Endometrial microvascular endothelial cells (primary cell): ENCODE data around the gene JAG2. TPM values are rescaled to one million over a fixed set of nuclear protein-coding genes. Genes with fewer than 3 reads are reported as not detected.

Source experiments
- in situ Hi-C: cut with HindIII; loops from 2 replicates; pipeline ENCODE4 v1.10.0; 2017; ENCODE audit warnings: low sequenced_read_pairs, low pct_unique_long_range_greater_than_20kb; ENCODE audit errors: inconsistent ontology term
- total RNA-seq: library from RNA; depleted of rRNA; stranded (reverse); fragments of >200 nt; gene quantifications from one replicate; pipeline ENCODE4 v1.2.3, GENCODE V29; 2015; ENCODE audit errors: inconsistent ontology term

The JAG2 gene
- total RNA-seq, 1 donor from 2014 or later = 15.2 TPM

GRCh38 chr14:105155681-105156413 is 12.7 kb downstream of the JAG2 start:
- in situ Hi-C loops = no loop called here

DNA sequence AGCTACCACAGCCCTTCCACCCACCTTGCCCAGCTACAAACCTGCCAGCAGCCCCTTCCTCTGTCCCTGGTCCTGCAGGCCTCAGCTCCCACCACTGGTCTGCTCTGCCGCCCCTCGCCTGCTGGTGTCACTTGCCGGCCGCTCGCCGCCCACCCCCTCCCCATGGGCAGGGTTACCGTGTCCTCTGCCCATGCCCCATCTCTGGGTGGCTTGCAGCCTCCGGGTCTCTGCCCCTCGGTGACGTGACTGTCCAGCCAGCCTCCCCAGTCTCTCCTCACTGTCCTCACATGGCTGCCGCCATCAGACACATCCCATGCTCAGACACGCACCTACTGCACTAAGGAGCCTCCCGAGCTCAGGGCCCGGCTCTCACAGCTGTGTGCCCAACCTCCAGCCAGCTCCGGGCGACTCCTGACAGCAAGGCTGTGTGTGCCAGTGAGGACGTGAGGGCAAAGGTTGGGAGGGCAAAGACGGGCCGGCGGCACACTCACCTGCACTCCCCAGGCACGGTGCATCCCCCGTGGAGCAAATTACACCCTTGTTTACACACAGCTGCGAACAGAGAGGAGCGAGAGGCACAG is 13.4 kb downstream of the JAG2 start:
- in situ Hi-C loops = no loop called here

GRCh38 chr14:105154476-105154871 is 14.1 kb downstream of the JAG2 start:
- in situ Hi-C loops = no loop called here

DNA sequence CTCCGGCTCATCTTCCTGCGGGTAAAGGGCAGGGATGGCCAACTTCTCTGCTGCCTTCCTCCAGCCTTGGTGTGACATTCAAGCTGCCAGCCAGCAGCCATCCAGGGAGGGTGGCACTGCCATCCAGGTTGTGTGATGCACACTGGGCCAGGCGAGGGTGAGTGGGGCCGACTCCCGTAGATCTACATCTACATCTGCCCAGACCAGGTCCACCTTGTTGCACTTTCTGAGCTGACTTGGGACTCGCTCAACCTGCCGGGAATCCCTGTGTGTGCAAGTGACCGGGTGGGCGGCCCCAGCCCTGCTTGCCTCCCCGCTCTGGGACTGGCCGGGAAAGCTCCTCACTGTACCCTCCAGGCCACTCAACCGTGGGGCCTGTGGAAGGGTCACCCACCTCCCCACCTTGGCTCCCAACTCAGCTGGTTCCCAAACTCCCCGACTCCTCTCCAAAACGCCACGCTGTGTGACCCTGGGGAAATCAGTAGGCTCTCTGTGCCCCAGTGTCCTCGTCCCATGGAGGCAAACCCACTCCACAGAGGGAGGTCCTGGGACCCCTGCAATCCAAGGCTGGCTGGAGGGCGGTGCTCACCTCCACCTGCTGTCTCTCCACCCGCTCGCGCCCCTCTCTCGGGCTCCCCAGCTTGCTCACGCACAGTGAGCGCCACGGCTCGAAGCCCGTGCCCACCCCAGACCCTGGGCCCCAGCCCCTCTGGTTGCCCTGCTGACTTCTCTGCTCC is 14.7 kb downstream of the JAG2 start:
- in situ Hi-C loops = no loop called here

DNA sequence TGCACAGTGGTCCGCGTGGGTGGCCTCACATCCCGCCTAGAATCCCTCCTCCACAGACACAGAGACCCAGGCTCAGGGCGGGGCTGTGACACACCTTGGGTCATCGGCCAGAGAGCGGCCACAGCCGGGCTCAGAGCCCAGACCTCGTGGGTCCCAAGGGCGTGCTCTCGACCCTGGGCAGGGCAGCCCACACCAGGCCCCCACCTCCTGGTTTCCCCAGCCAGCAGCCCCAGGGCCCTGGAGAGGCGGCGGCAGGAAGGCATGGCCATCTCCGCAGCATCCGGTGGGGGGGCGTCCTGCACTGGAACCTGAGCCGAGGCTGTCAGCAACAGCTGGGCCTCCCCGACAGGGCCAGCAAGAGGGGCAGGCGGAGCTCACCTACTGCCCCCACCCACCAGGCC is 15.2 kb downstream of the JAG2 start:
- in situ Hi-C loops = no loop called here

- in situ Hi-C loops = no loop called here
Measured at GRCh38 chr14:105152794-105153241, 15.8 kb downstream of the JAG2 start.

- in situ Hi-C loops = no loop called here
Measured at GRCh38 chr14:105151838-105152793, 16.5 kb downstream of the JAG2 start.

DNA sequence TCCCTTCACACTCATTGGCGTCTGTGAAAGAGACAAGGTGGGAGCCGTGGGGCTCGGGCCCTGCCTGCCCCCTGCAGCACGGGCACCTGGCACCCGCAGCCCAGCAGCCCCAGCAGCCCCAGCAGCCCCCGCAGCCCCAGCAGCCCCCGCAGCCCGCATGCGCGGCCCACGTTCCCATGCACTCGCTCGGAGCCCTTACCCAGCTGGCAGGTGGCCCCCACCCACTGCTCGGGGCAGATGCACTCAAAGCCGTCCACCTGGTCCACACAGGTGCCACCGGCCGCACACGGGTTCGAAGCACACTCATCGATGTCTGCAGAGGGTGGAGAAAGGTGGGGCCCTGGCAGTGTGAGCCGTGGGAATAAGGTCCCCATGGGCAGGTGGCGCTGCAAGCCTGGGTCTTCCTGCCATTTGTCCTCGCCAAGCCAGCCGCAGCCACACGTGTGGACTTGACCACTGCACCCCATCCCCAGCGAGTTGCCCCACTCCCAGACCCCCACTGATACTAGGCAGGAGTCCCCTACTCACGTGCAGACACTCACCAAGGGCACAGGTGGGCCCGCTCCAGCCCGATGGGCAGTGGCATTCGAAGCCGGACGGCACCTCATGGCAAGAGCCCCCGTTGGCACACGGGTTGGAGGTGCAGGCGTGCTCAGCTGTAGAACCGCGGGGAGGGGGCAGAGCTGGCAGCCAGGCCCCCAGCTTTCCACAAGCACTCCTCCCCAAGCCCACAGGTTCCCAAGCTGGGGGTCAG is 17.3 kb downstream of the JAG2 start:
- in situ Hi-C loops = no loop called here

DNA sequence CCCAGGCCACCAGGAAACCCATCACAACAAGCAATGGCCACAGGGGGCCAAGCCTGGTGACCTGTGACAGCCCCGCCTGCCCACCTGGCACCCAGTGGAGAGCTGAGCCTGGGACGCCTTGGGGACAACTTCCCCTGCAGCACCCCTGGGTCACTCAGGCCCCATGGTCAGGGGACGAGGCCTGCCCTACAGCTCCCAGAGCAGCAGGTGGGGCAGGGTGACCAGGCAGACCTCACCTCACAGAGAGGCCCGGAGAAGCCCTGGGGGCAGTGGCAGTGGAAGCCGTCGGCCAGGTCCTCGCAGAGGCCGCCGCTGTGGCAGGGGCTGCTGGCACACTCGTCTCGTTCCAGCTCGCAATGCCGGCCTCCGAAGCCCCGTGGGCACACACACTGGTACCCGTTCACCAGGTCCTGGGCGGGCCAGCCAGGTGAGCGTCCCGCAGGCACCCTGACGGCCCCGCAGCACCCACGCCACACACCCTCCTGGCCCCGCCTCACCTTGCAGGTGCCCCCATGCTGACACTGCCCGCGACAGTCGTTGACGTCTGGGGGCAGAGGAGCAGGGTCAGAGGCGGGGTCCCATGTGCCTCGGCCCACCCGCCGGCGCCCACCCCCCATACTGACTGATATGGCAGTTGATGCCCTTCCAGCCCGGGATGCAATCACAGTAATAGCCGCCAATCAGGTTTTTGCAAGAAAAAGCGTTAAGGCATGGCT is 18.1 kb downstream of the JAG2 start:
- in situ Hi-C loops = no loop called here

DNA sequence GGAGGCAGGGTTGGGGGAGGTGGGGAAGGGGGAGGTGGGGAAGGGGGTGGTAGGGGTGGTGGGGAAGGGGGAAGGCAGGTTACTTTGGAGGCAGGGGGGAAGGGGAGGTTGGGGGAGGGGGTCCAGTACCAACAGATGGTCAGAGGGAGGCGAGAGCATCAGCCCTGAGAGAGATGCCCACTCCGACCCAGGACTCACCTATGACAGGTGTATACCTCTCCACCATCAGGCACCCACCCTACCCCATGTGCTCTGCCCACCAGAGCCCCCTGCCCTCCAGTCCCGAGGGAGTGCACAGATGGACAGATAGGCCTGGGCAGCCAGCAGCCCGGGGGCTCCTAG is 18.6 kb downstream of the JAG2 start:
- in situ Hi-C loops = no loop called here

- in situ Hi-C loops = no loop called here
Measured at GRCh38 chr14:105149146-105149781, 19.3 kb downstream of the JAG2 start.

DNA sequence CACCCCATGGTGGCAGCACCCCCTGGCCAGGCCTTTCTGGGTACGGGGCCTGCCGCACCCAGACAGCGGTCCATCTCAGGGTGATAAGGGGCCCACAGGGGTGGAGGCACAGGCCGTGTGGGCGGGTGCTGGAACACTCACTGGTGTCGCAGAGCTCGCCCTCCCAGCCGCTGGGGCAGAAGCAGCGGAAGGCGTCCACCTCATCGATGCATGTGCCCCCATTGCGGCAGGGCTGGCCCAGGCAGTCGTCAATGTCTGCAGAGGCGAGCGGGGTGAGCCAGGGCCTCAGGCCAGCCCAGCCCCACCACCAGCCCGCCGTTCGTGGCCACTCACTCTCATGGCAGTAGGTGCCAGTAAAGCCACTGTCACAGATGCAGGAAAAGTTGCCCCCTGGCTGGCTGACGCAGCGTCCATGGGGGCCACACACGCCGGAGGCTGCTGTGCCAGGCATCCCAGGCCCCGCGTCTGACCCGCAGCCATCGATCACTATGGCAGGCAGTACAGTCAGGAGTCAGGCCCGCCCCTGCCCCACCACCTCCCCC is 19.9 kb downstream of the JAG2 start:
- in situ Hi-C loops = no loop called here

GRCh38 chr14:105147671-105148603 is 20.6 kb downstream of the JAG2 start:
- in situ Hi-C loops = no loop called here

DNA sequence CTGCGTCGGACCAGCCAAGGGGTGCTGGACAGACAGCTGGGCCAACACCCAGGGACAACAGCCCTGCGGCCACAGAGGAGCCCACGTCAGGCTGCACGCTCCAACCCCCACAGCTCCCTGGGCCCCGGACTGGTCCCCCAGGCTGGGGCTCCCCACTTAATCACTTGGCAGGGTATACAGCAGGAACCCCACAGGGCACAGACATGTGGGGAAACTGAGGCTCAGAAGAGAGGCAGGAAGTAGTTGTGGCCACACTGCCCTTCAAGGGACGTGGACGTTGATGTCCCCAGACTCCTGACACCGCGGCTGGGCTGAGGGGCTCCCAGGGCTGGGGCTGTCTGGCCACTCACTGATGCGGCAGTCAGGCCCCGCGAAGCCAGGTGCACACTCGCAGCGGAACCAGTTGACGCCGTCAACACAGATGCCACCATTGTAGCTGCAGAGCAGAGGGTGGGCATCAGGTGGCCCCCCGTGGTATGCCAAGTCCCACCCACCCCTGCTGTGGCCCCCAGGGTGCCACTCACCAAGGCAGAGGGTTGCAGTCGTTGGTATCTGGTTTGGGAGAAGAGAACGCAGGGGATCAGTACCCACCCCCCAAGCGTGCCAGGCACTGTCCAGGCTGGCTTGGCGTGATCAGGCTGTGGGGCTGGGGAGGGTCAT is 21.5 kb downstream of the JAG2 start:
- in situ Hi-C loops = no loop called here

DNA sequence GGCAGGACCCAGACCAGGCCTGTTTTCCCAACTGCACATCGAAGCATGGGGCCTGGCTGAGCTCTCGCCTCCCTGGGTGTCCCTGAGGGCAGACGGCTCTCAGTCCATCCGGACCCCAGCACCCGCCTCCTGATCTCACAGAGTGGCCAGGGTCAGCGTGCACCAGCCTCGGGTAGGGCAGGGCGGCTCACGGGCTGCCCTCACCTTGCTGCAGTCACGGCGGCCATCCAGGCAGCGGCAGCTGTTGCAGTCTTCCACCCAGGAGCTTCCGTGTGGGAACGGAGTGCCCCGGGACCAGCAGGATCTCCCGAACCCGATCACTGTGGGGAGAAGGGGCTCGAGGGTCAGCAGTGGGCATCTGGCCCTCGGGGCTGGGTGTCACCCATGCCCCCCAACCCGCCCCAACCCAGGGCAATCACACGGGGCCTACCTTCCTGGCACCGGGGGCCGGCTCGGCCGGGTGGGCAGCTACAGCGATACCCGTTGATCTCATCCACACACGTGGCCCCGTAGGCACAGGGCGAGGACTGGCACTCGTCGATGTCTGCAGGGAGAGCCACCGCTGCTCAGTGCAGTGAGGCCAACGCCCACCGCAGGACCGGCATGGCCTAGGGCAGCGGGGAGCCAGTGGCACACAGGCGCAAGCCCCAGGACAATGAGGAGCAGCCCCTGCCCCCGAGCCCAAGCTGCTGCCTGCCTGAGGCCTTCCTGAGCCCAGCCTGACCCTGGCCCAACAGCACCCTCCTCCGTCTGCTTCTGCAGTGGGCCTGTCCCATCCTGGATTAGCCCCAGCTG is 22.2 kb downstream of the JAG2 start:
- in situ Hi-C loops = no loop called here
